ENCODE measurements around the gene VASH2. TPM values are rescaled to one million over a fixed set of nuclear protein-coding genes. Genes with fewer than 3 reads are reported as not detected.

The VASH2 gene
- total and polyA plus RNA-seq, 2 of the 8 experiments (the other 6 are each of a cell fraction or from before 2014, with no cell fraction given), result 44.0 to 187 TPM

DNA sequence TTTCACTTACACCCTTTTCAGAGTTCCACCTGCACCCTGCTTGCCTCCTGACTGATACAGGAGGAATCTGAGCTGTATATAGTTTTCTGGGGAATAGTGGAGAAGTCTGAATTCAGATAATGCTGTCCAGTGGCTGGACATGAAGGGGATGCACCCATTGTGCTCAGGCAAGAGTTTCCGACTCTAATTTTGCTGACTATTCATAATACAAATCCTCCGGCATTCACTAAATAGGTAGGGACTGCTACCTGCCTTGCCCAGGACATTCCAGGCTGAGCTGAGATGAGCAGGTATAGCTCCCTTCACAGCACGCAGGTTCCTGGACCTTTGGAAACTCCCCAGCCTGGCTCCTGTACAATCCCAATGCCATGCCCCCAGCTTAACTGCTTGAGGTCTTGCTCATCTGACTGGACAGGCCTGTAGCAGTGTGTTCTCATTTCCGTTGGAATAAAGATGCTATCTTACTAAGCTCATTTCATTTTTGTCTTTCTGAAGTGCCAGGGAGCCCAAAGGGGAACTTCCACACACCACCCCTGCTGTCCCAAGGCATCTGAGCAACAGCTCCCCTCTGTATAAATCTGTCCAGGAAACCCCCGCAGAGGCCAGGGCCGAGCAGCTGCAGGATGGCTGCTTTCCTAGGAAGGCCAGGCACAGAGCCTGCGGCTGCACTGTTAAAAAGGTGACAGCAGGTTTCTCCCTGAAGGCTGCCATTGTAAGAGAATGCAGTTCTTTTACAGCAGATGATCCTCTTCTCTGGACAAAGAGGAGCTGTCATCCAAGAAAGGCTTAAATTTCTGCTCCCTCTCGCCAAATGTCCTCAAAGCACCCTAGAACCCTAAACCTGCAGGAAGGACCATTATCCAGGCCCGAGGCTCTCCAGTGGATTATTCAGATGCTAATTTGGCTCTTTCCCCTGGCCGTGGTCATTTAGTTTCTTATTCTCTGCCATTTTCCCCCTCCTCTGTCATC is 21.7 kb upstream of the VASH2 start (continued):
- TF ChIP-seq EP300 (IDR thresholded peaks at IDR 0.05; ENCODE audit: borderline replicate concordance in 1 of 2, low read depth in 2 of 2, low read length in 2 of 2), result no peak
- 0 out of 2 replicates have a peak, but pooled peaks have one; percentile 35 for TF ChIP-seq POU5F1 (IDR thresholded peaks at IDR 0.05; ENCODE audit: low read depth, low read length)
- TF ChIP-seq BRCA1 (IDR thresholded peaks at IDR 0.05; ENCODE audit: low read depth, low read length), result no peak
- TF ChIP-seq RBBP5 (IDR thresholded peaks at IDR 0.05; ENCODE audit: borderline replicate concordance, low read depth, low read length), result no peak
- TF ChIP-seq TCF12 (IDR thresholded peaks at IDR 0.05; ENCODE audit: low read depth, low read length), result no peak
- no peak for TF ChIP-seq RAD21 (IDR thresholded peaks at IDR 0.05 in 1 of 2, conservative IDR thresholded peaks at IDR 0.05 in 1 of 2; ENCODE audit: low read depth in 2 of 2, low read length in 2 of 2)
- no peak for TF ChIP-seq ZNF274 (IDR thresholded peaks at IDR 0.05; ENCODE audit: borderline replicate concordance, extremely low read depth, low read length)
- no peak for TF ChIP-seq POLR2AphosphoS5 (IDR thresholded peaks at IDR 0.05; ENCODE audit: low read depth, low read length)
- TF ChIP-seq NANOG (IDR thresholded peaks at IDR 0.05; ENCODE audit: insufficient read depth, low read depth, low read length, poor library complexity, severe bottlenecking), result peak; percentile 13
- TF ChIP-seq JUND (IDR thresholded peaks at IDR 0.05; ENCODE audit: low read length), result no peak
- TF ChIP-seq EZH2 (IDR thresholded peaks at IDR 0.05; ENCODE audit: low read depth, low read length, severe bottlenecking), result no peak
- TF ChIP-seq RFX5 (IDR thresholded peaks at IDR 0.05; ENCODE audit: borderline replicate concordance, low read depth, low read length), result no peak
- no peak for TF ChIP-seq POLR2A (IDR thresholded peaks at IDR 0.05; ENCODE audit: control extremely low read depth in 1 of 2, low read depth in 2 of 2, low read length in 2 of 2)
- TF ChIP-seq KDM5A (IDR thresholded peaks at IDR 0.05; ENCODE audit: low read length), result no peak
- TF ChIP-seq JUN (IDR thresholded peaks at IDR 0.05; ENCODE audit: low read depth, low read length), result no peak
- TF ChIP-seq BCL11A (IDR thresholded peaks at IDR 0.05; ENCODE audit: low read depth in 2 of 2, low read length in 2 of 2), result no peak
